Activated CD4-positive, alpha-beta T cell treated with anti-CD3 and anti-CD28 coated beads, Interleukin-2, amount 50 U/mL, for 1 hour (primary cell): ENCODE measurements around the gene SEMA5A.
A peak's percentile ranks its signal among the peaks of the same experiment; 100 is the strongest.
"Not testable (repeated sequence)": the region's sequence is repeated elsewhere in the genome, so short reads cannot be mapped to it uniquely, and the experiment has no call there.

ENCODE experiments used
- DNase-seq: peaks from one replicate; pipeline ENCODE4 v3.0.0-alpha.2; 2020

Gene SEMA5A

DNA sequence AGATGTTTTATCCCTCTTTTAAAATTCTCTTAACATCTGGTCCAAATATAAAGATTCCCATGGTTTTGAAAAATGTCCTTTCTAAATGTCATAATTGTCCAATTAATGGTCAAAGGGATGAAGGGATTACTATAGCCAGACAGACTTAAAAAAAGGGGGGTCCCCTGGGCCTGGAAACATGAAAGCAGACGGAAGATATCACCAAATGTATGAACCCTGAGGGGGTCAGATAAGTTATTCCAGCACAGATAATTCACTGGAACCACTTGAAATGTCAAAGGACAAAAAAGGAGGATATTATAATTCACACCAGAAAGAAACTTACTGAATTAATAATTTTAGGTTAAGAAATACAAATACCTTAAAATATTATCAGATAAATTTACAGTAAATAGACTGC, 155.8 kb downstream of the SEMA5A start:
- DNase-seq: no peak

DNA sequence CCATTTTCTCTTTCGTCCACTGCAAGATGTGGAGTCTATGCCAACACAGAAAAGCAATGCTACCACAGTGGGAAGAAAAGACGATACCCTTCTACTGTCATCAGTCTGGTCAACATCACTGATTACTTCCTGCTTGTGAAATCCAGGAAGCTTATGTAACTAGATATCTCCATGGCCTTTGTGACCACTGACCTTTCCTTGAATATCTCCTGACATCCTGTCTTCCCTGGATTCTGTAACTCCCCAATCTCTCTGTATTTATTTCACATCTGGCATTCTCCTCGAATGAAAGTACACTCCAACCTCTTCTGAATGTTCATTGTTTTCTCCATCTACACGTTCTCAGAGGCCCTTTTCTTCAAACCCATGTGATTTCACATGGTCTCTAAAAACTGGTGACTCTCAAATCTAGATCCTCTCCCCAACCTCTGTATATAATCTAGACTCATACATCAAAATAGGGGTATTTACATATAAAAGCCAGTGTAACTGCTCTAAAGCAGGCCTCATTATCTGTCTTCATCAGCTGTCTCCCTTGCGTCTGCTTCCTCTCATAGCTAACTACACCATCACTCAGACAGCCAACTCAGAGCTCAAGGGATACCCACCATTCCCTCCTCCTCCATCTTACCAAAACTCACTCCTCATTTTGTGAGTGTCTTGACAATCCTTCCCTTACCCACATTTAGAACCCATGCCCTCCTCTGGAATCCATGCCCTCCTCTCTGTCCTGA, 156.8 kb downstream of the SEMA5A start:
- no peak for DNase-seq

DNA sequence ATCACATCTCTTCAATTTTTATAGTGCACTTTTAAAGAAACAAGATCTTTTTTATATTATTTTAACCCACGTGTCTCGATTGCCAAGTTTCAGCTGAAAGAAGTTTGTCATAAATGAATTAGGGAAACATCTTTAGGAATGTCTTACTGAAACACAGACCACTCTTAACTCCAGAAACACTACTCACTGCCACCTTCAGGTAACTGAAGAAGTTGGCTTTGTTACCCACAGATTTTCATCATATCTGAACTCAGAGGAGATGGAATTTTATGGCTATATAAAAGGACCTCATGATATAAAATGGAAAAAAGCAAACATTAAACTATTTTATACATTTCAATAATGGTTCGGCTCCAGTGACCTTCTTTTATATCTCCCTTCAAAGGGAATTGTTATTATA, 158.0 kb downstream of the SEMA5A start:
- no peak for DNase-seq

DNA sequence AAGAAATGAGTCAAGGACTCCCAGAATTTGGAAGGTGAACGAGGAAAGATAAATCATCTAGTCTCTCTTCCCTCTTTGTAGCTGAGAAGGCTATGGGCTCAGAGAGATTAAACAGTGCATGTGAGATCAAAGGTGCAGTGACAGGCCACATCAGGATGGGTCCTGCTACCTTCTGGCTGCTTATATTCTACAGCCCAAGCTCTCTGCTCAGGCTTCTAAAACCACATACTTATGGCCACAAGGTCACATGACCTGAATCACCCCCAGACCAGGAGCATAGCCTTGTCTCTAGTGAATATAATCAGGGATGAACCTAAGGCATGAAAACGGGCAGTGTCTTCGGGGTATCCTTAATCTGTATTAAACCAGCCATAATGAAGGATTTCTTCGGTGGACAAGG, 158.9 kb downstream of the SEMA5A start:
- no peak for DNase-seq

DNA sequence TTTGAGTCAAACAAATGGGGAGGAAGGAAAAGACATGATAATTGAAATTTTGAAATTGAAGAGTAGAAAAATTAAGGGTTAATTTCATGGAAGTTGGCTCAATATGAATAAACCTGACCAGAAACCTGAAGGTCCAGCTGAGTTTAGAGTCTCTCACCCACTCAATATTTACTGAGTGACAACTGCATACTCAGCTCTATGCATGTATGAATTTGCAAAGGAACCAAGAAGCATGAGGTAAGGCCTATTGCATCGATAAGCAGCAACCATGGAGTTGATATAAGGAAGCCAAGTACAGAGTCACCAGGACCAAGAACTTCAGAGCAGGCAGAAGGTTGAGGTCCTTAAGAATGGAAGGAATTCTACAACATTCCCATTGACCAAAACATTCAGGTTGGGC, 163.4 kb downstream of the SEMA5A start:
- no peak for DNase-seq

DNA sequence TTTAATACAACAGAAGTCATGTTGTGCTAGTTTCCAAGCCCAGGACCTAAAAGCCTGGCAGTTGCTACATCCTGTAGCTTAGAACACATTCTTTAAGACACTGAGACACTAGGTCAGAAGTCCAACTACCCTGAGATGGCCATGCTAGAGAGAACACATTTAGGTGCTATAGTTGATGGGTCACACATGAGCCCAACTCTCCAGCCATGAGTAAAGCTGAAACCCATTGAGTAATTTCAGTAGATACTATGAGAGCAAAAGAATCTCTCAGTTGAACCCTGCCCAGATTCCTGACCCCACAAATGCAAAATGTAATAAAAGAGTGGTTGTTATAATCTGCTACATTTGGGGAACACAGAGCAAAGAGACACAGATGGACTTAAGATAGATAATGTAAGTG, 164.4 kb downstream of the SEMA5A start:
- DNase-seq: no peak

DNA sequence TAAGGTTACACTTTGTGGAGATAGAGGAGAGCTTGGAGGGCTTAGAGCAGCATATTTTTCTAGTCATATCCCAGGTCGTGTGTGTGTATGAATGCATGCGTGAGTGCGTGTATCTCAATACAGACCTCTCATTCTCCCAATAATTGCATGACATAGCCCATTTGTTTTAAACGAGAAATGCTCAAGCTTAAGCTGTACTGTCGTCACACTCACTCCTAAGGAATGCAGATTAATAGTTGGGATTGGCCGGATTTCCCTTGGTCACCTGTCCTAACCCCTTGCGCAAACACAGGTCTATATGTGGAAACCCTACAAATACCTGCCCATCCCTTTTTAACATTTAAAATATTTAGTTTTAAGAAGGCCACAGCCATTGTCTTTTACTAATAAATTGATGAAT, 165.8 kb downstream of the SEMA5A start:
- no peak for DNase-seq

DNA sequence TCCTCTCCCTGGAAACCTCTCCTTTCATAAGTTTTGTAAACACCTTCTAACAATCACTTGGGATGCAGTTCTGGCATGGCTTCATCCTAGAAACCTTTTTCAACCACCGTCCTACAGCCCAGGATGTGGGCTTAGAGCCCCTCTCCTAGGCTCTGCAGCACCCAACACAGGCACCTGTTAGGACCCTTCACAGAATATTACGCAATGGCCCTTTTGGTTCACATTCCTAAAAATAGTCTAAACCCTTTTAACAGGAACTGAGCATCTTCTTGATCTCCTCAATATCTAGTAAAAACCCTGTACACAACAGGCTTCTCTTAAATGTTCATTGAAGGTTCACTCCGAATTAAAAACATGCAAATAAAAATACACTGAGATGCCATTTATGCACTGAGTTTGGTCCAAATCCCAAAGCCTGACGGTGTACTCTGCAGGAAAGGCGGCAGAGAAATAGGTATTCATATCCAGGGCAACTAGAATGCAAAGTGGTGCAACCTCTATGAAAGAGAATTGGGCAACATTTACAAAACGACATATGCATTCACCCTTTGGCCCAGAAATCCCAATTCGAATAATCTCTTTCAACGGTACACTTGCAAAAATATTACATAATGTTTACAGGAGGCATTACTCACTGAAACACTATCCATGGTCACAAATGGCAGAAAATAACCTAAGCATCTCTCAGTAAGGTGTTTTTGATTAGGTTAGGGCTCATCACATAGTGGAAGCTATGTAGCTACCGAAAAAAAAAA, 169.3 kb downstream of the SEMA5A start:
- no peak for DNase-seq

DNA sequence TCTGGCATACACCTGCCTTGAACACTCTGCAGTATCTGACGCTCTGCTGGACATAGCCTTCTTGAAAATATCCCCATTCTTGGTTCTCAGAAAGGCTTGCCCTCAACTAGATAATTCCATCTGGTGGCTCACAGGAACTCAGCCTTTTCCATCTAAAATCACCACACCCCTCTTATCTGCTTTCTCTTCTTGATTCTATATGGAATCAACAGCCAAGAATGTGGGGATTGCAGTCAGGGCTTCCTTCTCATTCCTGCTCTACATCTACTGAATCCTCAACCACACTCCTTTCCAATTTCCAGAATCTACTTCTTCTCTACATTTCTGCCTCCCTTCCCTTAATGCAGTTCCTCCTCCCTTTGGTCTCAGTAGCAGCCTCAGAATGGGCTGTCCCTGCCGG, 170.1 kb downstream of the SEMA5A start:
- DNase-seq: no peak

DNA sequence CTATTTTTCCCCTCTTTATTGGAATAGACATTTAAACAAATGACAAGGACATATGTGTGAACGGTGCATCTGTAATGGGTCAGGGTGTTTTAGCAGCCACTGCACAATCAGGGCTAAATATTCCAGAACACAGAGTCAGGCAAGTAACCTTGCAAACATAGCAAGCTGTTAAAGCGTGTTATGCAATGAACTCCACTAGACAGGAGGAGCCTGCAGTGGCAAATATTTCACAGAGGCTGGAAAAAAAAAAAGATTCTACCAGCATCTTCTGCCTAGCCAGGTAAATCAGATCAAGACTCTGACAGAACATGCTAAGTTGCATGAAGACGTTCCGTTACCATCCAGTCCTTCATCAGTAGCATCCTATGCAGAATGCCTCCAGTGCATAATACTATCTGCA, 171.8 kb downstream of the SEMA5A start:
- DNase-seq: no peak

DNA sequence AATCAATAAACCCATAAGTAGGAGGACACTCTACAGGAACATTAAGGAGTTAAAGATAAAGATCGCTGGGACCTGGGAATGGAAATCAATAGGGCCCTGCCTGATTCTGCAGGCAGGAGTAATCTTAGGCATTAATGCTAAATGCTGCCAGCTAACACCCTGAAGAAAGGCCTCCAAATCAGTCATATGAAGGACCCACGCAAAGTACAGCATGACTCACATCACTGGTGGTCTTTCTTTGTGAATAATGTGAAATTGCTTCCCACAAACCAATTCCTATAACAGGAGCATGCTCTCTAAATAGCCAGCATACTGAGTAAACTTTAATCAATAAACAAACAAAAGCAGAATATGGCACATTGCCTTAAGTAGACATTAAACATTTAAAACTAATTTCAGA, 172.3 kb downstream of the SEMA5A start:
- no peak for DNase-seq

DNA sequence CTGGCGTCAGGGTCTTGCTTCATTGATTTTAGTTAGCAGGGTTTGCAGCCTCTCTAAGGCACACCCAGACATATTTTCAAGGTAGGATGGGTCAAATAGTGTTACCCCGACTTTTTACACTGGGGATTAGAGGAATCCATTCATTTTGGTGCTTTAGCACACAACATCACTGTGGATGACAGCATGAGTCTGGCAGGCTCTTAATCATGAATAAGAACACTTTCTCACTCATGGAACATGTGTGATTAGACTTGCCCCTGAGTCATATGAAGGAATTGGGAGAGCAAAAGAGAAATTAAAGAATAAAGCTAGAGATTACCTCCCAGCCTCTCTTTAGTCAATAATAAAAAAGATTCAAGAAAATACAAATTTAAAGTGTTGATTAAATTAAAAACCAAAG, 175.6 kb downstream of the SEMA5A start:
- DNase-seq: no peak

DNA sequence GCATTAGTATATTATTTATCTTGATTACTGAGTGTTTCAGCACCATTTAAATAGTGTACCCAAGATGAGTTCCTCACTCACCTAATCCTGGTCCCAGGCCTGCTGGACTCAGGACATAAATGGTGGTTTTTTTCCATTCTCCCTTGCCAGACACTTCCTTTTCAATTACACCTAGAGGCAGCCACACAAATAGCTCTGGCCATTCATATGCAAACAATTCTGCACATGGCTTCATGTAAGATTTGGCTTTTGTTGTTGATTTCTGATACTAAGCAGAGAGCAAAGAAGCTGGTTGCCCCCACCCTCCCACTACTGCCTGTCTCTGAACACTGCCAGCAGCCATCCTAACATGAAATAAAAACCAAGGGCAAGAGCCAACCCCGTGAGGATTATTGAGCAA, 180.4 kb downstream of the SEMA5A start:
- no peak for DNase-seq

DNA sequence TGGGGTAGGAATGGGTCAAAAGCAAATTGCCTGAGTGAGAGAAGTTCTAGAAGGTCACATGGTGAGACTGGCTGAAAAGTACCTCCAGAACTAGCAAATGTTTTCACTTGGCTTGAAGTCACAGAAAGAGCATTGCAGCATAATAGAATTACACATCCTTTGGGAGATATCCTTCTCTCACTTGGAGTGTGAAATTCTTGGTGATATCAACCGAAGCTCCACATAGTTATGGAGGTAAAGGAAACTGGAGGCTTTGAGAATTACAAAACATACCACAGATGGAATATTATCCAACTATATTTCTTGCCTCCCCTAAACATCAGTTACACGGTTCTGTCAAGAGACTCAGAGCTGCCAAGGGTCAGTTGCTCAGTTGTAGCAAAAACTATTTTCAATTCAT, 182.4 kb downstream of the SEMA5A start:
- no peak for DNase-seq

DNA sequence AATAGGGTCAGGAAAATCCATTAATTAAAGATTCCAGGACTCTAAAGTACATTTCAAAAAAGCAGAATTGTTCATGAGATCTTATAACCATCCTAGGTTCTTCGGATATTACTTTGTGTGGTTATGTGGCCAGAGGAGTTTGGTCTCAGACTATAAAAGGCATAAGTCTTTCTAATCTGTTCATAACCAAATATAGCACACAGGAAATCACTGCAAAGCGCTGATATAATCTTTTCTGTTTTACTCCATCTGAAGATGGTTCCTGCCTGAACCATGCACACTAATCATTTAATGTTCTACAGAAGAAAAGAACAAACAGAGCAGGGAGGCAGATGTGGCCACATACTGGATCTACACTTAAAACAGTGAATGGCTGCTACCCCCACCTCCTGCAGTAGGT, 182.8 kb downstream of the SEMA5A start:
- DNase-seq: no peak

DNA sequence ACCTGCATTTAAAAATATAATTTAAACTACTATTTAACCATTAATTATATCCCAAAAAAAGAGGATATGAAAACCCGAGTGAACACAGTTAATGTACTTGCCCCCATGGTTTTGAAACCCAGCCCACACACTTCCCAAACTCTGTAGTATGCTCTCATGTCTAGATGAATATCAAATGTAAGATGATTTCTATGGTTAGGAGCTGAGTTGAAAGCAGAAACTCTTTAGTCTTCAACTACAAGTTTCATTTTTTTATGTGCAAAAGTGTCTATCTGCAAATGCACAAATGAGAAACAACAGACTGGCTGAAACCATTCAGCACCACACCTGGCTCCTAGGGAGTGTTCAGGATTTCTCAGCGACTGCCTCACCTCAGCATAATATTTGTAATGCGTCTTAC, 183.3 kb downstream of the SEMA5A start:
- DNase-seq: no peak

DNA sequence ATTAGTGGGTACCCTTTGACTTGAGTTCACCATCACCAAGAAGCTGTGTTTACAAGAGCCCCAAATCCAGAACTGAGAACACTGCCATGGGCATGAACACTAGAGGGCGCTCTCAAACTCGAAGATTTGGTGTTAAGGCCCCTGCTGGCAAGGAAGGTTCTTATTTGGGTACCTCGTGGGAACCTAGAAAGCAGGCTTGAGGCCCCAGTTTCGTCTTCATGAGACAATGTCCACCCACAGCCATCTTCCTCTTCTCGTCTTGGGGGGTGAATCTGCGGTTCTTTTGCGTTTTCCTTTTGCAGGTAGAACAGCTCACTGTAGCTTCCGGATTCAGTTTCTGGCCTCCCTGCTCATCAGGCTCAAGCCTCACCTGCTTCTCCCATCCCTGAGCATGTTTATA, 184.0 kb downstream of the SEMA5A start:
- peak; percentile 20 for DNase-seq

DNA sequence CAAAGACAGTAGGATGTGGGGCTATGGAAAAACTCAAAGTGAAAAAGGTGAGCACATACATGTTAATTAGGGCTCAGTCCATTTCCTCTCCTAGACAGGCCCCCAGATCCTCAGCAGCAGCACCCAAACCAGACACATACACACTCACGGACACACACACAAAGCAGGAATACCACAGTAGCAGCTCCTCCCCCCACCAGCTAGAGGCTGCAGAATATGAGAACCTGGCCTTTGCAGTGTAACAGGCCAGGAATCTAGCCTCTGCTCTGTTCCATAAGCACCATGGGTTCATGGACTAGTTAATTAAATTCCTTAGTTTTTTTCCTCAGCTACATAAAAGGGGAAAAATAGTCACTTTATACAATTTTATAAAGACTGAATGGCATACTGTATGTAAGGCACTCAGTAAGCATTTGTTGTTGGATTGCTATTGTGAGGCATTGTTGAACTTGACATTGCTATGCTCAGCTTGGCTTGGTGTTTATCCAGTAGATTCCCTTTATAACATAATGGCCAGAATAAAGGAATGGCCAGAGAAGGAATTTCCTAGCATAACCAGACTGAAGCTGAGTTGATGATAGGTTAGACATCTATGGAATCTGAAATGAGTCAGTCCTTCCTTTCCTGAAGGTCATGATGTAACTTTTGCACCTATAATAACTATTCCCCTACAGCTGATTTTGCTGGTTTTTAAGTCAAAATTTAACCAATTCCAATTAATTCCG, 186.8 kb downstream of the SEMA5A start:
- DNase-seq: no peak

DNA sequence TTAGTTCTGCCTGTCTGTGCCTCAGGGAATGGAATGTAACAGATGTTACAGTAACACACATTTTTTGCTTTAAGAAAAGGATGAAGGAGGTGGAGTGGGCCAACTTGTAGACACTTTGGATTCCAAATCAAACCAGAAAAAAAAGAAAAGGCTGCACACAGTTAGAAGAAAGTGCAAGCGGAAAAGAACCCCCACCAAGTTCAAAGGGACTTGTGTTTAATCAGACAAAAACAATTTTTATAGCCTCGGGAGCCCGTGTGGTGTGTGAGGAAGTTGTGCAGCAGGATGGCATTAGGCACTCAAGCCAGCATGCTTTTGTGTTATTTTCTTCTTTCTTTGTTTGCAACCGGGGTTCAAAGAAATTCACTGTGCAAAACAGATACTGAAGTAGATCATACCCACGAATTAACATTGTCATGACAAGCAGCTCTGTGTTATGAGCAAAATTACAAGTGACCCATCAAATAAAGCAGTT, 189.5 kb downstream of the SEMA5A start:
- DNase-seq: no peak

DNA sequence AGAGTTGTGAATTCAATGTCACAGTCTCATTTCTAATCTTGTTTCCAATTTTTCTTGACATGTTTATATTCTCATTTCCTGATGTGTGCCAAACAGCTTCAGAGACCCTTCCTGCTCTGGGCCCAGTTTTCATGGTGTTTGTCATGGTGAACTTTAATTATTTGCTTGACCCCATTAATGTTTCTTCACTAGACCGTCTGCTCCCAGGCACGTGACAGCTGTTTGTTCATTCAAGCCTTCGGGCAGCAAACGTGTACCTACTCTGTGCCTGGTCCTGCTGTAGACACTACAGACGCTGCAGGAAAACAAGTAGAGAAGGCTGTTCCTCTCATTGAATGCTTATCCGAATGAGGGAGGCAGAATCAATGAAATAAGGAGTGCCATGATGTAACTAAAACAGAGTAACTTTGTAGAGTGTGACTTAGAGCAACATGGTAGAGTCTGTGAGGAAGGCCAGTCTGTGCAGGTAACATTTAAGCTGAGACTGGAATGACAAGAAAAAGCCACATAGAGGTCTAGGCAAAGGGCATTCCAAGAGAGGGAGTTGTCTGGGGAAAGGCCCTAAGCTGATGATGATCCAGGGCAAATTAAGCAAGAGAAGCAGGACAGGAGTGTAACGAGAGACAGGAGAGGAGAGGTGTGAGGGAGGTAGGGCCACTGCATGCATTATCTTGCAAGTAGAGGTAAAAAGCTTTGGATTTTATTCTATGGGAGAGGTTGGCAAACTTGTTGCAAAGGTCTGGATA, 191.4 kb downstream of the SEMA5A start:
- no peak for DNase-seq

DNA sequence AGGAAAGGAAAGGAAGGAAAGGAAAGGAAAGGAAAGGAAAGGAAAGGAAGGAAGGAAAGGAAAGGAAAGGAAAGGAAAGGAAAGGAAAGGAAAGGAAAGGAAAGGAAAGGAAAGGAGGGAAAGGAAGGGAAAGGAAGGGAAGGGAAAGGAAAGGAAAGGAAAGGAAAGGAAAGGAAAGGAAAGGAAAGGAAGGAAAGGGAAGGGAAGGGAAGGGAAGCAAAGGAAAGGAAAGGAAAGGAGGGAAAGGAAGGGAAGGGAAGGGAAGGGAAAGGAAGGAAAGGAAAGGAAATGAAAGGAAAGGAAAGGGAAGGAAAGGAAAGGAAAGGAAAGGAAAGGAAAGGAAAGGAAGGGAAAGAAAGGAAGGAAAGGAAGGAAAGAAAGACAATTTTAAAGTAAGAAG, 192.8 kb downstream of the SEMA5A start:
- DNase-seq: not testable (repeated sequence)

DNA sequence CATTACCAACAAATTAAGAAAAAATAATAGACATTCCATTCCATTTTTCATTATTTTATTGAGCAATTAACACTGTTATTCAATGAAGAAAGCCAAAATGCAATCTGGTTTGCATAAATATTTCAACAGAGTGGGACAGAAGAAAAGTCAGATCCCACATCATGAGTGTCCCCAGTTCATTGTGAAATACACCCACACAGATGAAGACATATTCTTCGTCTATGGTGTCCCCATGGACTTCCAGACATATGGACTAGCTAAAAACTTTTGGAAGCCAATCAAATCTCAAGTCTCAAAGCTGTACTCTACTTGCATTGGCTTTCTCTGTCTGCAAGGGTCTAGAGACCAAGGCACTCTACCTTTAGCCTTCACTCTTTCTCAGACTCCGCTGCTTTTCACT, 194.3 kb downstream of the SEMA5A start:
- DNase-seq: no peak

DNA sequence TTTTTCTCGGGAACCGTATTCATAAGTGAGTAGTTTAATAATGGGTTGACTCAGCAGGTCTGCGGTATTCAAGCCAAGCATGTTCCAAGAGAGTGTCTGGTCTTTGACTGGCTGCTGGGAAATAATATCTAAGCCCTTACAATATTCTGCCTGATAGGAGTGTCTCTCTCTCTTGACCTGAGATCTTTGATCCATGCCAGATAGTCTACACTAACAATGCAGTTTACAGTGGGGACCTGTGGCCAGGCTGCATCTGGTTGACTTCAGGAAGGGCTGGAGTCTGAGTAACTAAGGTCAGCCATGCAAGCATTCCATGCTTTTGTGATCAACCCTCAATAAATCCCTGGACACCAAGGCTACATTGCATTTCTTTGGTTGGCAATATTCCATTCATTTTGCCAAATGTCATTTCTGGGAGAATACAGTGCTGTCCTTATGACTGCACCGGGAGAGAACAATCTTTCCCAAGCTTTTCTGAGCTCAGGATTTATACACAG, 195.5 kb downstream of the SEMA5A start:
- DNase-seq: no peak
